ENCODE data around the gene CDHR1.
"Not testable (repeated sequence)": the region's sequence is repeated elsewhere in the genome, so short reads cannot be mapped to it uniquely, and the experiment has no call there.

The CDHR1 gene

DNA sequence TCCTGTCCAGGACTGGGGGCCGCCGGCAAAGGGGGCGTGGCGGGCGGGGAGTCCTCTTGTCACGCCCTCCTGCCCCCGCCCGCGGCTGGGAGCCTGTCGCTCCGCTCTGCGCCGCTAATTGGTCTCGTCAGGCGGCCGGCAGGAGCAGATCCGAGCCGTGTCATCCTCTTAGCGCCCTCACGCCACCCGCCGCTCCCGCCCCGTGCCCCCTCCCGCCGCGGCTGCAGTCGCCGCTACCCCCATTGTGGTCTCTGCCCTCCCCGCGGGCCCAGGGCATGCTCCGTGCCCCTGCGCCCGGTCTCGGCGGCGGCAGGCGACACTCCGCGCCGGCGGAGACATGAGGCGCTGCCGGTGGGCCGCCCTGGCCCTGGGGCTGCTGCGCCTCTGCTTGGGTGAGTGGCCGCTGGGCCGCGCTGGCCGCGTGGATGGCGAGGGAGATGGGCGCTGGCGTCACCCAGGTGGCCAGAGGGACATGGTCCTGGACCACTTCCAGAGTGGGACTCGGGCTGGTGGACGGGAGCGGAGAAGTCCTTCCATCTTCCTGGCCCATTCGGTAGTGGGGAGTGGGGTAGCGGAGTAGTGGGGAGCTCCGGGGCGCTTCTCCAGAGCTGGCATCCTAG lies at the start of gene CDHR1:
Gene CDHR1 (plus strand): TSS at position 114 of the 620 bp plus-strand sequence. CDS start 224 bp downstream, at position 338.
- peak; percentile 26 for DNase-seq (ENCODE audit: low spot score)

DNA sequence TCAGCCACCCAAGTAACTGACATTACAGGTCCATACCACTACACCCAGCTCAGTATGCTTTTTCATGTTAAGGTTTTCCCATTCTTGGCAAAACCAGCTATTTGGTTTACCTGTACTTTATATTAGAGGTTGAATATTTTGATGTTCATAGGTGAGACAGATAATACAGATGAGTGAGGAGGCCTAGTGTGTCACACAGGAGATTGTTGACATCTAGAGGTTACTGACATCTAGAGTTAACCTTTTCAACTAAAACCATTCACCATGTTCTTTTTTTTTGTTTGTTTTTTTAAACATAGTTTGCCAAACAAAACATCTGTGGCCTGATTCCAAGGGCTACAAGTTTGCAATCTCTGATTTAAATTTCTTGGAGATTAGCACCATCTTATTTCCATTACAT lies 47.0 kb upstream of the CDHR1 start:
- no peak for DNase-seq (ENCODE audit: low spot score)

DNA sequence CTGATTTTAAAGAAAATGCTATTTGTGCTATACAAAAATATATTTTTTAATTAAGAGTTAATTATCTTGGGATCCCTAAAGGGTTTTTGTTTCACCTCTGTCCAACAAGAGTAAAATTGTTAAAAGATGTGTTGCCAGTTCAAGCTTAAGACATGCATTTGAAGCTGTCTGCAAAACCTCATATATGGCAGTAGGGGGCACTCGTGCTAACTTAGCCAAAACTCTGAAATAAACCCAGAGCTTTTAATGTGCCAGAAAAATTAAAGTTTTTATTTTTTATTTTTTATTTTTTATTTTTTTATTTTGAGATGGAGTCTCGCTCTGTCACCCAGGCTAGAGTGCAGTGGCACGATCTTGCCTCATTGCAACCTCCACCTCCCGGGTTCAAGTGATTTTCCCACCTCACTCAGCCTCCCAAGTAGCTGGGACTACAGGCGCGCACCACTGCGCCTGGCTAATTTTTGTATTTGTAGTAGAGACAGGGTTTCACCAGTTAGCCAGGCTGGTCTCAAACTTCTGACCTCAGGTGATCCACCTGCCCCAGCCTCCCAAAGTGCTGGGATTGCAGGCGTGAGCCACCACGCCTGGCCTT lies 46.2 kb upstream of the CDHR1 start:
- peak; percentile 56 for DNase-seq (ENCODE audit: low spot score)

DNA sequence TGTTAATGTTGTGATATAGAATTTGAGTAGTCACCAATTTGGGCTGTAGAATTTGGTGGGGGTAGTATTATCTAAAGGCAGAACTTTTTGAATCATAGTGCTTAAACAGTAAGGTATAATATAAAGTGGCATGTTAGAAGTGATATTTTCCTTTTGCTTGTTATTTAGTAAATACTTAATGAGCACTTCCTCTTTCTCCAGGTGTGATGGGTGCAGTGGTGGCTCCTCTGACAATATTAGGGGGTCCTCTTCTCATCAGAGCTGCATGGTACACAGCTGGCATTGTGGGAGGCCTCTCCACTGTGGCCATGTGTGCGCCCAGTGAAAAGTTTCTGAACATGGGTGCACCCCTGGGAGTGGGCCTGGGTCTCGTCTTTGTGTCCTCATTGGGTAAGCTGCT lies 44.5 kb upstream of the CDHR1 start:
- no peak for DNase-seq (ENCODE audit: low spot score)

DNA sequence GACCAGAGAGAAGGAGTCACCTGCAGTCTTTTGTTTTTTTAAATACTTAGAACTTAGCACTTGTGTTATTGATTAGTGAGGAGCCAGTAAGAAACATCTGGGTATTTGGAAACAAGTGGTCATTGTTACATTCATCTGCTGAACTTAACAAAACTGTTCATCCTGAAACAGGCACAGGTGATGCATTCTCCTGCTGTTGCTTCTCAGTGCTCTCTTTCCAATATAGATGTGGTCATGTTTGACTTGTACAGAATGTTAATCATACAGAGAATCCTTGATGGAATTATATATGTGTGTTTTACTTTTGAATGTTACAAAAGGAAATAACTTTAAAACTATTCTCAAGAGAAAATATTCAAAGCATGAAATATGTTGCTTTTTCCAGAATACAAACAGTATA lies 41.6 kb upstream of the CDHR1 start:
- no peak for DNase-seq (ENCODE audit: low spot score)

DNA sequence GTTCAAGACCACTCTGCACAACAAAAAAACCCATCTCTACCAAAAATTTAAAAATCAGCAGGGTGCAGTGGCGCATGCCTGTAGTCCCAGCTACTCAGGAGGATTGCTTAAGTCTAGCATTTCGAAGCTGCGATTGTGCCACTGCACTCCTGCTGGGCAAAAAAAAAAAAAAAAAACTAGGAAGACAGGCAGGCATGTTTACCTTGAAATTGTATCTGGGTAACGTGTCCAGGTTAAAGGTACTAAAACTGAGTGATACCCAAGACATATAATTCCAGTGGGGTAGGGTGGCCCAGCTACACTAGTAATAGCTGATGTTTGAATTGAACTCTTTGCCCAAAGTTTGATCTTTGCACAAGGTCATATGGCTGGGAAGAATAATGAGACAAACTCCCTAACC lies 38.8 kb upstream of the CDHR1 start:
- no peak for DNase-seq (ENCODE audit: low spot score)

GRCh38 chr10:84156009-84156408 lies 38.3 kb upstream of the CDHR1 start:
- DNase-seq (ENCODE audit: low spot score): no peak

GRCh38 chr10:84156768-84157167 lies 37.6 kb upstream of the CDHR1 start:
- DNase-seq (ENCODE audit: low spot score): peak; percentile 29

- no peak for DNase-seq (ENCODE audit: low spot score)
These were observed 36.3 kb upstream of the CDHR1 start for GRCh38 chr10:84158061-84158460.

- DNase-seq (ENCODE audit: low spot score): no peak
These were observed 35.8 kb upstream of the CDHR1 start for GRCh38 chr10:84158550-84158949.

DNA sequence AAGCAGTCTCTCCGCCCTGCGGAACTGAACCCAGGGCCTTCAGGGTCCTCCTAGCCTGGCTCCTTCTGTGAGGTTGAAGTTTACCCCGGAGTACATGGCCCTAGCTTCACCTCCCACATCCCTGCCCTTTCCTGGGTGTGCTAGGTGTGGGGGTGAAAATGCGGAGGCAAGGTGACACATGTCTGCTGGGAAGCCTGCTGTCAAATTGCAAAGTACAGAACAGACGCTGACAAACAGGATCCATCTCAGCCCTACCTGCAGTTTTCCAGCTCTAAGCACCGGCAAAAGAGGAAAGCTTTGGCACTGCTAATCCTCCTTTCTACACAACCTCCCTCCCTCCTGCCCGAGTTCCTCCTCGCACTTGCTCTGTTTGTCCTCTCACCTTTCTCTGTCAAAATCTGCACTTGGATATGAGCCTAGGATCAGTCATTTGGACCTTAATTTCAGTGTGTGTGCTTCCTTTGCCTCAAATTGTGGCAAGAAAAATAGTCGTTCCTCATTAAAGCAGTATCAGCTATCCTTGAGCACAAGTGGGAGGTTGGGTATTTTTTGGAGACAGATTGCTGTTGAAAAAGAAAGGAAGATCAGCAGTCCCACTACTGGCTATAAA lies 35.2 kb upstream of the CDHR1 start:
- DNase-seq (ENCODE audit: low spot score): no peak

DNA sequence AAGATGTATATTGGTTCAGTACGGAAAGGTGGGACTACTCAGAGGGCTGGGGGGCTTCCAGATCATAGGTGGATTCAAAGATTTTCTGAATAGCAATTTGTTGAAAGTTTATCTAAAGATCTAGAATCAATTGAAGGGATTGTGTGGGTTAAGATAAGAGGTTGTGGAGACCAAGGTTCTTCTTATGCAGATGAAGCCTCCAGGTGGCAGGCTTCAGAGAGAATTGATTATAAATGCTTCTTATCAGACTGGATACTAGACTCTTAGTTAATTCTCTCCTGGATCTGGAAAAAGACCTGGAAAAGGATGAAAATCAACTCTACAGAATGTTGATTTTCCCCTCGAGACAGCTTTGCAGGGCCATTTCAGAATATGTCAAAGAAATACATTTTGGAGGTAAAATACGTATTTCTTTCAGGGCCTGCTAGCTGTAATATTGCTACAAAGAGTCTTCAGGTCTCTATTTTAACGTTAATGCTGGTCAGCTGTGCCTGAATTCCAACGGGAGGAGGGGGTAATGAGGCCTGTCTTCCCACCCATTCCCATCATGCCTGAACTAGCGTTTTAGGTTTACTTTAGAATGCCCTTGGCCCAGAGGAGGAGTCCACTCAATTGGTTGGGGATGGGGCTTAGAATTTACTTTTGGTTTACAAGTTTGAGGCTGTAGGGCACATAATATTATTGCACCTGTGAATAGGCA lies 33.5 kb upstream of the CDHR1 start:
- DNase-seq (ENCODE audit: low spot score): no peak

DNA sequence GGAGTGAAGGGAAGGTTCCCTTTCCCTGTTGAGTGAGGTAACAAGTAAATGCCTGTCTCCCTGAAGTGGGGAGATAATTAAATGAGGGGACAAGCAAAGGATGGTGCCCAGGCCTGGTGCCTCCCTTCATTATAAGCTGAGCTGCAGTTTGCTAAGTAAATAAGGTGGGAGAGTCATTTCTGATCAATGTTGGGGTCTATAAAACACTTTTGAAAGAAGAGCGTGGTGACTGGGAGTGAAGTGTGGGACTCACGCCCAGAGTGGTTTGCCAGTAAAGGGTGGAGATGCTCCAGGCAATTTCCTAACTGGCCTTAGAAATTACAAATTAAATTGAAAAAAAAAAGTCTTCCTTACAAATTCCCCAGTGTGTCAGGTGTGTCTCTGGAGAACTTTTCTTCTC lies 30.3 kb upstream of the CDHR1 start:
- DNase-seq (ENCODE audit: low spot score): no peak

DNA sequence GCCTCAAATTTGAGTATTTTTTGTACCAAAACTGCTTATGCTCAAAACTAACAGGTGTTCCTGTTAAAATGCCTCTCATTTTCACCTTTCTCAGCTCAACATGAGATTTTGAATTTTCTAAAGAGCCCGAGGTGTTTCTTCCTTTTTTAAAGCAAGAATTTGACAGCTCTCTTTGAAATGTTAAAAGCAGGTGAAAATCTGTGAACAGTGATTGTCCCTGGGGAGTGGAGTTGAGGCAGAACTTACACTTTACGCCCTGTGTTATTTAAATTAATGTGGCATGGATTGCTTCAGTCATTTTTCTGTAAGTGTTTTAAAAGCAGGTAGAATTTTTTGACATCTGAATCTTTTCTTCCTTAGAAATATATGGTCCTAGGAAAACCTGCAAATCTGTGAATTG lies 29.9 kb upstream of the CDHR1 start:
- DNase-seq (ENCODE audit: low spot score): no peak

DNA sequence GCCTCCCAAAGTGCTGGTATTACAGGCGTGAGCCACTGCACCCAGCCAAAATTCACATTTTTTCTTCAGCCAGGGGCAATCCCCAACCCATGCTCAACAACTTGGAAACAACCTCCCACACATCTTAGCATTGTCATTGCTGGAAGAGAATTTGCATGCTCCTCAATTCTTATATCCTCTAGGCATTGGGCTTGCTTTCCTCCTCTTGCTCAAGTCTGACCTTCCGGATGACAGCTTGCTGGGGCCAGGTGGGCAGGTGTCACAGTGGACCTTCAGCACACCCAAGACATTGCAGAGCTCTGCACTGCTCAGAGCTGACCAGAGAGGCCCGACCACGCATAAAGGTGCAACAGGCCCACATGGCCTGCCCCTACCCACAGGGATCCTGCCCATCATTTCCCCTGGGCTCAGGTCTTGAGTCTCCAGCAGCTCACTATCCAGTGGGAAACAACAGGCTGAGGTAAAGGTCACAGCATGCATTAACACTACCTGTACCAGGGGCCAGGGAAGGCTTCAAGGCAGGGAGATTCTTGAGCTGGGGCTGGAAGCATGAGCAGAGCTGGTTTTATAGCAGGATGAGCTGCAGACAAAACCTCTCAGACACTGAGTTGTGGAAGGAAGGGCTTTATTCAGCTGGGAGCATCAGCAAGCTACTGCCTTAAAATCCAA lies 27.6 kb upstream of the CDHR1 start:
- no peak for DNase-seq (ENCODE audit: low spot score)

- not testable (repeated sequence) for DNase-seq (ENCODE audit: low spot score)
These were observed 27.1 kb upstream of the CDHR1 start for GRCh38 chr10:84167289-84167653.

- not testable (repeated sequence) for DNase-seq (ENCODE audit: low spot score)
These were observed 26.0 kb upstream of the CDHR1 start for GRCh38 chr10:84168382-84168781.

DNA sequence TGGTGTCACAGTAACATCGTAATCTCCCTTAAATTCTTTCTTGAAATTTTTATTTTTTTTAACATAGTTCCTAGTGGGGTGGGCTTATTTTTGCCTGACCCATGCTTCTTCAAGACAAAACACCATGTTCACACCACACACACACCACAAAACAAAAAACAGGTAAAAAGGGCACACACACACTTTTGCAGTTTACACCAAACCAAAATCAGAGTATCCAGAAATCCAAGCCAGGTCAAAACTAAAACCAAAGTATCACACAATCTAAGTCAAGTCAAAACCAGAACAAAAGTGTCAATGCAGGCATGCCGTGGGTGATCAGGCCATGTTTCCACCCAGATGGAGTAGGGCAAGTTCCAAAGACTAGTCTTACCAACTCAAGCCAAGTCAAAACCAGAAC lies 23.1 kb upstream of the CDHR1 start:
- not testable (repeated sequence) for DNase-seq (ENCODE audit: low spot score)

DNA sequence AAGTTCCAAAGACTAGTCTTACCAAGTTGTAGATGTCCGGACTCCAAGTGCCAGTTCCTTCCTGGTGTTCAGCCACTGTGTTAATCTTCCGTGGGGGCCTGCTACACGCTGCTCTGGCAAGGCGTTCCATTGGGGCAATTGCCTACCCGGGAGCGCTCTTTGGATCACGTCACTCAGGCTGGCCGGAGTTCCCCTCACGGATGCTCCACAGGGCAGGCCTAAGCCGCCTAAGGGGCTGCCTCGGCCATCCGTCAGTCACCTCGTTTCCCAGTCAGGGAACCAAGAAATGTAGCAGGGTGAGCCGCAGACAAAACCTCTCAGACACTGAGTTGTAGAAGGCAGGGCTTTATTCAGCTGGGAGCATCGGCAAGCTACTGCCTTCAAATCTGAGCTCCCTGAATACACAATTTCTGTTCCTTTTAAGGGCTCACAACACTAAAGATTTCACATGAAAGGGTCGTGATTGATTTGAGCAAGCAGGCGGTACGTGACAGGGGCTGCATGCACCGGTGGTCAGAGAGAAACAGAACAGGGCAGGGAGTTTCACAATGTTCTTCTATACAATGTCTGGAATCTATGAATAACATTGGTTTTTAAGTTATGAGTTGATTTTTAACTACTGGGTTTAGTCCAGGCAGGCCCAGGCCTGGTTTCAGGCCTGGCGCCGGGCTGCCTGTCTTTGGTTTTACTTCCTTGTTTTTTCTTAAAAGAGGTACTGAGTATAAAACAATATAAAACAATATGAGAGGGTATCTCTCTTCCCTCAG lies 22.5 kb upstream of the CDHR1 start:
- DNase-seq (ENCODE audit: low spot score): not testable (repeated sequence)

- DNase-seq (ENCODE audit: low spot score): no peak
These were observed 21.6 kb upstream of the CDHR1 start for GRCh38 chr10:84172467-84173356.

DNA sequence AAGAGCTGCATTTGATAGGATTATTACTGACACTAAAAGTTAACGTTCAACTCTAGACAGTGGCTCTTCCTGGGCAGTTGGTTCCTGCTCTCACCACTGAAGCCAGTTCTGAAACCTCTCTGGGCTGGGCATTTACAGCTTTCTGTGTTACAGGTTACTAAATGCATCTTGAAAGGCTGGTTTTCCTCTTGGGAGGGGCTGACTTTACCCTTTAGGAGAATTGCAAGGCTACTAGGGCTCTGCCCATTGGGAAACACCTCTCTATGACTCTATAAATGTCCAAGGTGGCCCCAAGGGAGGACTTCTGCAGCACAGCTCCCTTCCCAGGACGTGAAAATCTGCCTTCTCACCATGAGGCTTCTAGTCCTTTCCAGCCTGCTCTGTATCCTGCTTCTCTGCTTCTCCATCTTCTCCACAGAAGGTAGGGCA lies 20.8 kb upstream of the CDHR1 start, which contains the start of gene GPR15LG:
Gene GPR15LG (plus strand): TSS at position 301 of the 429 bp plus-strand sequence. CDS start 51 bp downstream, at position 352.
- no peak for DNase-seq (ENCODE audit: low spot score)
